Stimulated activated CD8-positive, alpha-beta memory T cell treated with anti-CD3 and anti-CD28 coated beads, Interleukin-7, amount 100 ng/mL, for 48 hours (primary cell): Measurements from ENCODE around the gene PACSIN1.
A peak's percentile ranks its signal among the peaks of the same experiment; 100 is the strongest.
"Not testable (repeated sequence)": the region's sequence is repeated elsewhere in the genome, so short reads cannot be mapped to it uniquely, and the experiment has no call there.

Source experiments
- DNase-seq, 2 donors: peaks; one replicate each; pipeline ENCODE4 v3.0.0-alpha.2; 2020; ENCODE audit warnings: low read depth in 1 of 2; ENCODE audit errors: extremely low read depth in 1 of 2

PACSIN1 gene

DNA sequence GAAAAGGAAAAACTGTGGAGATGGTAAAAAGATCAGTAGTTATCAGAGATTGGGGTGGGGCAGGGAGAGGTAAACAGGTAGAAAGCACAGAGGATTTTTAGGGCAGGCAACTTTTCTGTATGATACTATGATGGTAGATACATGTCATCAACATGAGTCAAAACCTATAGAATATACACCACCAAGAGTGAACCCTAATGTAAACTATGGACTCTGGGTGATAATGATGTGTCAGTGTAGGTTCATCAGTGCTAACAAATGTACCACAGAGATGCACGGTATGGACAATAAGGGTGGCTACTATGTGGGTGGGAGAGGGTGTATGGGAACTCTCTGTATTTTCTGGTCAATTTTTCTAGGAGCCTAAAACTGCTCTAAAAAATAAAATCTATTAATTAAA, 18.5 kb downstream of the PACSIN1 start:
- no peak for DNase-seq

DNA sequence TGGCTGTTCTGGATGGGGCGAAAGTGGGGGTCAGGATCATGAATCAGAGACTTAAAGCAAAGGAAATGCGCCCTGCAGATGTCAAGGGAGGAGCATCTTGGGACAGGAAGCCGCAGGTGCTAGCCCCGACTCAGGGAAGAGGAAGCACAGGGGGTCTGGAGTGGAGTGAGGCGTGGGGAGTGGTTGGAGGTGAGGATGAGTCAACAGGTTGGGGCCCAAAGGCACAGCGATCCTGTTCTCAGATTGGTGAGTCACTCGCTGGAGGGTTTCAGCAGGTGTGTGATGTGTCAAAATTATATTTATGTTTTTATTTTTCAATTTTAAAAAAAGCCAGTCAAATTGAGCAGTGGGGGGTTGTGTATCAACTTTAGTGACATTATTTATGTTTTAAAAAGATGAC, 19.0 kb downstream of the PACSIN1 start:
- peak; percentile 57 to 81 for DNase-seq

GRCh38 chr6:34485321-34486060, 19.6 kb downstream of the PACSIN1 start:
- no peak for DNase-seq

DNA sequence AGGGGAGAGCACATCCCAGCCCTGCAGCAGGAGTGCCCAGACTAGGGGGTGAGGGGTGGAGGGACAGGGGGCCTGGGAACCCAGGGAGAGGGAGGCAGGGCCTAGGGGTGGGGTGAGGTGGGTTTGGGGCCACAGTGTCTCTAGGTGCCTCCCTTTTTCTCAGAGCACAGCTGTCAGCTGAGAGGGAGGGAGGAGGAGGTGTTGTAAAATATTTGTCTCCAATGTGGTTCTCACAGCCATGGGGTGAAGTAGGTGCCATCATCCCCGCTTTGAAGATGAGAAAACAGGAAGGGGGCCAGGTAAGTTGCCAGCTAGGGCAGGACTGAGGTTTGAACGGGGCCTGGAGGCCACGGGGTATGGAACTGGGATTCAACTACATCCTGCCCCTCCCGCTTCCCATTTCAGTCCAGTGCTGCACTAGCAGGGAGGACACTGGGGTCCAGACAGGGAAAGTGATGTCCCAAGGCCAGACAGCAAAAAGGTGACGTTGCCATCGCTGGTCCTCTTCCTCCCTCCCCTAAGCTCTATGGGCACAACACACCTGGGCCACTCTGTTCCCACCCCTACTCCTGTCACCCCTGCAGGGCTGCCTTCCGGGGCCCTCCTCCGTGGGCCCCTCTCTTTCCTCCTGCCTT, 20.3 kb downstream of the PACSIN1 start:
- DNase-seq, result no peak

DNA sequence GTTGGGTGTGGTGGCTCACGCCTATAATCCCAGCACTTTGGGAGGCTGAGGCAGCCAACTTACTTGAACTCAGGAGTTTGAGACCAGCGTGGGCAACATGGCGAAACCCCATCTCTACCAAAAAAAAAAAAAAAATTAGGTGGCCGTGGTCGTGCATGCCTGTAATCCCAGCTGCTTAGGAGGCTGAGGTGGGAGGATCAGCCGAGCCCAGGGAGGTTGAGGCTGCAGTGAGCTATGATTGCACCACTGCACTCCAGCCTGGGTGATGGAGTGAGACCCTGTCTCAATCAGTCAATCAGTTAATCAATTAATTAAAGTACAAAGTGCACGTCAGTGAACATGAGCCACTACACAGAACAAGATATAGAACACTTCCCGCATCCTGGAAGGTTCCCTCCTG, 21.0 kb downstream of the PACSIN1 start:
- not testable (repeated sequence) for DNase-seq

DNA sequence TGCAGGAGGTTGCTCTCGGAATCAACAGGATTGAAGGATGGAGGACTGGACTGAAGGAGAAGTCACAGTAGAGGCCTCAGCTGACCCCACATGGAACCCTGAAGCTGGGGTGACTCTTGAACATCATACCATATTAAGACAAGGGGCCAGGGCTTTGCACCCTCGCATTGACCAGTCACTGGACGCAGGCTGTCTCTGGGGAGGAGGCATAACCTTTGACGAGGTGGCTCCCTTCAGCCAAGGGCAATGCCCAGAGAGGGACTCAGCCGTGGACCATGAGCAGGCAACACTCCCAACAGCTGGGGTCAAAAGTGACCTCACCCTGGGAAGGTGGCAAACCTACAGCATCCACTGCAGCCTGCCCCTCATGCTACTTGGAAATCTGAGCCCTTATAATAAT, 21.7 kb downstream of the PACSIN1 start:
- DNase-seq, result no peak

- DNase-seq, result no peak
These were observed 23.4 kb downstream of the PACSIN1 start for GRCh38 chr6:34489207-34489805.

DNA sequence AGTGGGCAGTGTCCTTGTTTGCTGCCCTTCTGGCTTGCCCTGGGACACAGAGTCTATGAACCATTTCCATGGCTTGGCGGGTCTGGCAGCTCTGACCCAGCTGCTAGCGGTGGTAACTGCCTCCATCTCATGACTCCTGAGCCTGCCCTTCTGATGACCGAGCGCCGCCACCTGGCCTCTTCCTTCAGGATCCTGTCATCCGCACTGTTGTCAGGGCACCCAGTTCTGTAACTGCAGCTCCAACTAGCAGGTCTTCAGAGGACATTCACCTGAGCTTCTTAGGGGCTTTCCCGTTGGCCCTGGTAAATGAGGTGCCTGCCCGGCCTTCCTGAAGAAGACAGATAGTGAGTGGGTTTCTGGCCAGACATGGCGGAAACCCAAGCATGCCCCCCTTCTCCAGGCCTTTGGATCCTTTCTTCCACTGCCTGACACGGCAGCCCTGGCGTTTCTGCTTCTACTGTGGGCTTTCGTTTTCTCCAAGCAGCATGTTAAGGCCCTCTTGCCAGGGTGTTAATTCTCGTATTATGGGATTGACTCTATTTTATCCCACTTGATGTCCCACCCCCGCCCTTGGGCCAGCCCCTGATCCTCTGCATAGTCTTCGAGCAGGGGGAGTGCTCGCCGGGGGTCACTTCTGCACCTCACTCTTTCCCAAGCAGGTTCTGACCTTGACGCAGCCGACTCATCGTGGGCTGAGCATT, 24.7 kb downstream of the PACSIN1 start:
- DNase-seq, result no peak

DNA sequence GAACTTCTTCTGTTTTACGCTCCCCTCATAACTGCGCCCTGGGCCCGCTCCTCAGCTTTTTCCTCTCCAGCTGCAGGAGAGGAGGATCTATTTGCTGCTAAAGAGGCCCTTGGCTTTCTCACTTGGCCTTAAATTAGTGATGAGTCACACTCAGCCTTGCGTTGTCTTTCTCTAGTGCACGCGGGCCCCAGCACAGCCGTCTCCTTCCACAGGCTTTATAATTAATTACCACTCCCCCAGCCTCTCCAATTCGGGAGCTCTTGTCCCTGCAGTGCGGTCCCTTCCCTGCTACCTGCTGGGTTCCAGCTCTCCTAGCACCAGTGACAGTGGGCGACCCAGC, 25.2 kb downstream of the PACSIN1 start:
- DNase-seq, result no peak

GRCh38 chr6:34493344-34493743, 27.5 kb downstream of the PACSIN1 start:
- DNase-seq, result no peak

GRCh38 chr6:34494973-34495372, 29.1 kb downstream of the PACSIN1 start:
- no peak for DNase-seq

- DNase-seq, result no peak
These were observed 30.3 kb downstream of the PACSIN1 start for GRCh38 chr6:34496103-34496685.

- DNase-seq, result no peak
These were observed 31.5 kb downstream of the PACSIN1 start for GRCh38 chr6:34497411-34497810.

- no peak for DNase-seq
These were observed 40.8 kb downstream of the PACSIN1 start for GRCh38 chr6:34506718-34507117.

- no peak for DNase-seq
These were observed 42.5 kb downstream of the PACSIN1 start for GRCh38 chr6:34508425-34508824.

DNA sequence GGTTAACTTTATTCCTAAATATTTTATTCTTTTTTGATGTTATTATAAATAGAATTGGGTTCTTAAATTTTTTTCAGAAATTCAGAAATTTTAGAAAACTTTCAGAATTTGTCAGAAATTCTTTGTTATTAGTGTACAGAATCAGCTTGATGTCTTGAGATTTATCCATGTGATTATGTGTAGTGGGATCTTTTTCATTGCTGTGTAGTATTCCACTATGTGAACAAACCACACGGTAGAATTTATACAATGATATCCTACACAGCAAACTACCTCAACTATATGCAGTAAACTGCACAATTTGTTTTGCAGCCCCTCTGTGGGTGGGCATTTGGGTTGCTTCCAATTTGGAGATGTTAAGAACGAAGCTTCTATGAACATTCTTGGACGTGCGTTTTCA, 43.9 kb downstream of the PACSIN1 start:
- no peak for DNase-seq

GRCh38 chr6:34510299-34510698, 44.4 kb downstream of the PACSIN1 start:
- no peak for DNase-seq

GRCh38 chr6:34511214-34511914, 45.5 kb downstream of the PACSIN1 start:
- DNase-seq, result no peak

DNA sequence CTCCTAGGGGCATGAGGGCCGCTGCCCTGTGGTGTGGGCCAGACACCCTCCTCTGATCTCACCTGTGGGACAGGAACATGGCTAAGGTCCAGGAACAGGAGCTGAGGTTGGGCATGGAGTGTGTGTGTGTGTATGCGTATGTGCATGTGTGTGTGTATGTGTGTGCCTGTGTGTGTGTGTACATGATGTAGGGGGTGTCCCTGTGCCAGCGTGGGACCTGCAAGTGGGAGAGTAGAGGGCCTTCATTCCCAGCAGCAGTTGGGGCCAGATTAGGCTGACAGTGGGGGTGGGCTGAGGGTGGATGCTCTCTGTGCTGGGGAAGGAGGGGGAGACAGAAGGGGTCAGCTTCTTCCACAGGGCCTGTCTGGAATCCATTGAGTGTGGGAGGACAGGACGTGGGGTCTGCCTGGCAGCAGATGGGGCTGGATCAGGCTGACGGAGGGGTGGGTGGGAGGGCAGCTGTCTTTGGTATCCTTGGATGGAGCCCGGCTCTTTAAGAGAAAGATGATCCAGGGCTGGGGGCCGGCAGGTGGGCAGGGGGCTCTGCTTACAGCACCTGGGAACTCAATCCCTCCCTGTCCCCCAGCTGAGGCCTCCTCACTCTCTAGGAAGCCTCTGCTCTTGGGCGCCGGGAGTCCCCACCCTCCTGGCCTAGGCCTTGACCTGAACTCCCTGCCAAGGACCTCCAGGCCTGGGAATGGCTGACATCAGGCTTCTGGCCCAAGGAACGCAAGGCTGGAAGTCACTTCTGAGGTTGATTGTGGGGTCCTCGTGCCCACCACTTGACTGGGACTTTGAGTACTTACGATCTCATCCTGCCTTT, 46.2 kb downstream of the PACSIN1 start:
- DNase-seq, result no peak

- DNase-seq, result no peak
These were observed 46.9 kb downstream of the PACSIN1 start for GRCh38 chr6:34512738-34513115.
